ENCODE results near the gene GLP1R. TPM values are rescaled to one million over a fixed set of nuclear protein-coding genes. Genes with fewer than 3 reads are reported as not detected.

Gene GLP1R
- total RNA-seq, 1 donor from 2014 or later = not detected

DNA sequence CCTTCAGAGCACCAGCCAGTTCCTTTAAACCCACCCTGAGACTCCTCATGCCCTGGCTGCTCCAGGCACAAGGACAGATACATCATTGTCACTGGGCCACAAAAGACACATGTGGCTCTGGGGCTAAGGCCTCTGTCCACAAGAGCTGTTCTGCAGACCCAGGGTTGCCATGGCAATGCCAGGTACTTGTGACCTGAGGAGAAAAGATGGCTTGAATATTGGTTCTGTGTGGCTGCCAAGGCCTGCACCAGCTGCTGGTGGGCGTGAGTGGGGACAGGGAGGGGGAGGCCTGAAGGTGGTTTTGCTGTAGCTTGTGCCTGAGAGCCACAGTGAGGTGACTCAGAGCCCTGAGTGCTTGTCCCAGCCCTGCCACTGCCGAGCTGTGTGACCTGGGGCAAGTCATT is 34.7 kb downstream of the GLP1R start:
- no peak overlapping the region for H3K4me3 Mint-ChIP-seq (ENCODE audit: unreplicated experiment)
- H3K27ac Mint-ChIP-seq (ENCODE audit: unreplicated experiment) = no peak overlapping the region
- DNase-seq (ENCODE audit: low spot score) = no peak
- H3K36me3 Mint-ChIP-seq (ENCODE audit: low read depth) = no peaks in the 10 kb centered on the region
- no peaks in the 10 kb centered on the region for H3K9me3 Mint-ChIP-seq (ENCODE audit: low read depth)
- H3K4me1 Mint-ChIP-seq (ENCODE audit: low read depth) = no peaks in the 10 kb centered on the region
- TF ChIP-seq, protein P1, sequence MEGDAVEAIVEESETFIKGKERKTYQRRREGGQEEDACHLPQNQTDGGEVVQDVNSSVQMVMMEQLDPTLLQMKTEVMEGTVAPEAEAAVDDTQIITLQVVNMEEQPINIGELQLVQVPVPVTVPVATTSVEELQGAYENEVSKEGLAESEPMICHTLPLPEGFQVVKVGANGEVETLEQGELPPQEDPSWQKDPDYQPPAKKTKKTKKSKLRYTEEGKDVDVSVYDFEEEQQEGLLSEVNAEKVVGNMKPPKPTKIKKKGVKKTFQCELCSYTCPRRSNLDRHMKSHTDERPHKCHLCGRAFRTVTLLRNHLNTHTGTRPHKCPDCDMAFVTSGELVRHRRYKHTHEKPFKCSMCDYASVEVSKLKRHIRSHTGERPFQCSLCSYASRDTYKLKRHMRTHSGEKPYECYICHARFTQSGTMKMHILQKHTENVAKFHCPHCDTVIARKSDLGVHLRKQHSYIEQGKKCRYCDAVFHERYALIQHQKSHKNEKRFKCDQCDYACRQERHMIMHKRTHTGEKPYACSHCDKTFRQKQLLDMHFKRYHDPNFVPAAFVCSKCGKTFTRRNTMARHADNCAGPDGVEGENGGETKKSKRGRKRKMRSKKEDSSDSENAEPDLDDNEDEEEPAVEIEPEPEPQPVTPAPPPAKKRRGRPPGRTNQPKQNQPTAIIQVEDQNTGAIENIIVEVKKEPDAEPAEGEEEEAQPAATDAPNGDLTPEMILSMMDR (IDR thresholded peaks at IDR 0.05) = no peak
- H3K27me3 Mint-ChIP-seq (ENCODE audit: low read depth) = peaks cover 39% of the 10 kb centered on the region

DNA sequence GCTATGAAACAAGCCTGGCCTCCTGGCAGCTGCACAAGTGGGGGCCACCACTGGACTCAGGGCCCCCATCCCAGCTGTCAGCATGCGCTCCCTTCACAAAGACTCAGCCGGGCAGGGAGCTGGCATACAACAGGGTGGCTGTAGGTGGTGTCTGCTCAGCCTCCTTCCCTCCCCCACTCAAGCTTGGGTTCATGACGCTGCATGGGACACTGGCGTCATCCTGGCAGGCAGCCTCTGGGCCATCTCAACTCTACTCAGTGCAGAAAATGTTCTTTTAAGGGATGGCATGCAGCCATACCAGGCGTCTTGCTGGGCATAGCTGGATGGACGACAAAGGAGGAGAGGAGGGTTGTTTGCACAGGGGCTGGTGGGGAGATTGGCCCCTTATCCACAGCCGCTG is 35.9 kb downstream of the GLP1R start:
- Mint-ChIP-seq H3K36me3 (ENCODE audit: low read depth) (no peaks in the 10 kb centered on the region), H3K9me3 (ENCODE audit: low read depth) (no peaks in the 10 kb centered on the region), H3K27ac (ENCODE audit: unreplicated experiment) (no peak overlapping the region), H3K27me3 (ENCODE audit: low read depth) (peaks cover 45% of the 10 kb centered on the region), H3K4me3 (ENCODE audit: unreplicated experiment) (no peak overlapping the region), H3K4me1 (ENCODE audit: low read depth) (no peaks in the 10 kb centered on the region)
- no peak for DNase-seq (ENCODE audit: low spot score)
- TF ChIP-seq, protein P1 (IDR thresholded peaks at IDR 0.05) = no peak

DNA sequence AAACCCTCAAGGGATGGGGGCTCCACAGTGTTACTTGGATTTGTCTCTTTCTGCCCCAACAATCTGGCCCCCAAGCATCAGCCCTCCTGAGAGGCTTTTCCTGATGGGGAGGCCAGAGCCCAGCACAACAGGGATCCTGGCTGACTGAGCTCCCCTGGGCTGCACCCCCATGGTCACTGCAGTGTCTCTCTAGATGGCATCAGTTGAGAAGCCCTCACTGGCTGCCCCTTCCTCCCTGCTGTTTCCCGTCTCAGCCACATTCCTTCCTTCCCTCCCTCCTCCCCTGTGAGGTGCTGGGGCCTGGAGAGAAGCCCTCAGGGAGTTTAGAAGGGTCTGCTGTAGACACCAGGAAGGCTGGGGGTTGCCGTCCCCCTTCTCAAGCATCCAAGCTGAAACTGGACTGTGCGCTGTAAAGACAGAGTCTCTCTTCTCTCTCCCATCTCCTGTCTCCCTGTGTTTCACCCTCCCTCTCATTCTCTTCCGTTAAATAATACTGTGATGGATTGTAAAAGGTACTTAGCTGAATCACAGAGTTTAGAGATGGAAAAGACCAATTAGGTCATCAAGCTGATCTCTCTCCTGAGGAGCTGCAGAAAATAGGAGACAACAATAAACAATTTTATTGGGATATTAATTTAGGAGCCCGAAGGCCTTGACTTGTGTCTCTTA is 36.7 kb downstream of the GLP1R start:
- H3K27ac Mint-ChIP-seq (ENCODE audit: unreplicated experiment) = no peak overlapping the region
- H3K9me3 Mint-ChIP-seq (ENCODE audit: low read depth) = no peaks in the 10 kb centered on the region
- H3K36me3 Mint-ChIP-seq (ENCODE audit: low read depth) = no peaks in the 10 kb centered on the region
- no peaks in the 10 kb centered on the region for H3K4me1 Mint-ChIP-seq (ENCODE audit: low read depth)
- H3K27me3 Mint-ChIP-seq (ENCODE audit: low read depth) = peaks cover 46% of the 10 kb centered on the region
- DNase-seq (ENCODE audit: low spot score) = no peak
- no peak overlapping the region for H3K4me3 Mint-ChIP-seq (ENCODE audit: unreplicated experiment)
- TF ChIP-seq, protein P1 (IDR thresholded peaks at IDR 0.05) = no peak

DNA sequence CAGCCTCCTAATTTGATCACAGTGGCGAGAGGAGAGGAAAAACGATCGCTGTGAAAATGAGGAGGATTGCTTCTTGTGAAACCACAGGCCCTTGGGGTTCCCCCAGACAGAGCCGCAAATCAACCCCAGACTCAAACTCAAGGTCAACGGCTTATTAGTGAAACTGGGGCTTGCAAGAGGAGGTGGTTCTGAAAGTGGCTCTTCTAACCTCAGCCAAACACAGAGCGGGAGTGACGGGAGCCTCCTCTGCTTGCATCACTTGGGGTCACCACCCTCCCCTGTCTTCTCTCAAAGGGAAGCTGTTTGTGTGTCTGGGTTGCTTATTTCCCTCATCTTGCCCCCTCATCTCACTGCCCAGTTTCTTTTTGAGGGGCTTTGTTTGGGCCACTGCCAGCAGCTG is 37.7 kb downstream of the GLP1R start:
- TF ChIP-seq, protein P1 (IDR thresholded peaks at IDR 0.05) = no peak
- Mint-ChIP-seq H3K4me3 (ENCODE audit: unreplicated experiment) (no peak overlapping the region), H3K27ac (ENCODE audit: unreplicated experiment) (no peak overlapping the region), H3K4me1 (ENCODE audit: low read depth) (no peaks in the 10 kb centered on the region), H3K36me3 (ENCODE audit: low read depth) (no peaks in the 10 kb centered on the region), H3K27me3 (ENCODE audit: low read depth) (peaks cover 48% of the 10 kb centered on the region), H3K9me3 (ENCODE audit: low read depth) (no peaks in the 10 kb centered on the region)
- no peak for DNase-seq (ENCODE audit: low spot score)

DNA sequence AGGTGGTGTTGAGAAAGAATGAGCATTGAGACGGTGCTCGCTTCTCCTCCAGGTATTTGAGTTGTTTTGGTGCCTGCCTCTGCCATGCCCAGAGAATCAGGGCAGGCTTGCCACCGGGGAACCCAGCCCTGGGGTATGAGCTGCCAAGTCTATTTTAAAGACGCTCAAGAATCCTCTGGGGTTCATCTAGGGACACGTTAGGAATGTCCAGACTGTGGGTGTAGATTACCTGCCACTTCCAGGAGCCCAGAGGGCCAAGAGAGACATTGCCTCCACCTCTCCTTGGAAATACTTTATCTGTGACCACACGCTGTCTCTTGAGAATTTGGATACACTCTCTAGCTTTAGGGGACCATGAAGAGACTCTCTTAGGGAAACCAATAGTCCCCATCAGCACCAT is 38.1 kb downstream of the GLP1R start:
- TF ChIP-seq, protein P1 (IDR thresholded peaks at IDR 0.05) = no peak
- H3K27ac Mint-ChIP-seq (ENCODE audit: unreplicated experiment) = no peak overlapping the region
- H3K9me3 Mint-ChIP-seq (ENCODE audit: low read depth) = no peaks in the 10 kb centered on the region
- no peaks in the 10 kb centered on the region for H3K36me3 Mint-ChIP-seq (ENCODE audit: low read depth)
- H3K4me1 Mint-ChIP-seq (ENCODE audit: low read depth) = no peaks in the 10 kb centered on the region
- no peak for DNase-seq (ENCODE audit: low spot score)
- no peak overlapping the region for H3K4me3 Mint-ChIP-seq (ENCODE audit: unreplicated experiment)
- H3K27me3 Mint-ChIP-seq (ENCODE audit: low read depth) = peaks cover 51% of the 10 kb centered on the region

All from chondrocyte (in vitro differentiated cells).